SHP77 treated with DMSO at 0.1 percent for 48 hours (cell line): ENCODE data around the gene RFT1.

ENCODE experiments used
- DNase-seq: peaks from one replicate; lab custom pipeline; 2025; lab: John Stamatoyannopoulos, UW

Gene RFT1

DNA sequence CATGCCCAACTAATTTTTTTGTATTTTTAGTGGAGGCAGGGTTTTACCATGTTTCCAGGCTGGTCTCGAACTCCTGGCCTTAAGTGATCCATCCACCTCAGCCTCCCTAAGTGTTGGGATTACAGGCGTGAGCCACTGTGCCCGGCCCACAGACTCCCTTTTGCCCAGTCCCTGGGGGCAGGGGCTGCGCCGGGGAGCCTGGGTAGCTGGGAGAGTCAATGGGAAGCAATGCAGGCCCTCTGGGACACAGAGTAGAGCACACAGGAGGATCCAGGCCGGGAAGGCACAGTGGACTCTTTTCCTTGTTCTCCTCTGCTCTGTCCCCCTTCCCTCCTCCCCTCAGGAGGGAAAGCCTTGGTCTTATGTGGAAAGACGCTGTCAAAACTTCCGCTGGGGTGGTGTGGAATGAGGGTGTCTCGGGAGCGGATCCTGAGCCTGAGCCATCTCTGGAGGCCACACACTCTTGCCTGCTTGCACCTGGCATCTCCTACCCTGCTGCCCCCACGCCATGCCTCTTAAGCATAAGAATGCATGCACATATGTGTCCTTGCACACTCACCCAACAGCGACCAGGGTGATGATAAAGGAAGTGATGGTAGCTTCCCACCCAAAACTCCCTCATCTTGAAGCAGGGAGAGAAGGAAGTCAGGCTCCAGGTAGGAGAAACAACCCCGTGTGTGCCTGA, 18.9 kb upstream of the RFT1 start:
- no peak for DNase-seq

DNA sequence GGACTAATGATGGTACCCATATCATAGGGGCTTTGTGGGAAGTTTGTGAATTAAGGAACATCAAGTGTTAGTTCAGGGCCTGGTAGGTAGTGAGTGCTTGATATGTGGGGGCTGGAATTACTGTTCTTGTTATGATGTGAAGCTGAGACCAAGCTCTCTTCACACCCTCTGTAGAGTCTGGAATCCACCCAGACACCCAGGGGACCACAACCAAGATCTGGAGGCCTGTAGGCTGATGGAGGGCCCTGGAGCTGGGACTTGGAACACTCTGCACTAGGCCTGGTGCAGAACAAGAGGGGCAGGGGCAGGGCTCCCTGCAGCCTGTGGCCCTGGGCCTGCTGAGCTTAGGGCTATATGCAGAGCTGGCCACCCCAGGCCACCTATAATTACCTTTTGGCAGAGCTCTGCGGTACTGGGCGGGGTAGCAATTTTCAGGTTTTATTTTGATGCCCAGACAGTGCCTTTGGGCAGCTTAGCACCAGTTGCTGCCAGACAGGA, 17.7 kb upstream of the RFT1 start:
- DNase-seq = no peak

DNA sequence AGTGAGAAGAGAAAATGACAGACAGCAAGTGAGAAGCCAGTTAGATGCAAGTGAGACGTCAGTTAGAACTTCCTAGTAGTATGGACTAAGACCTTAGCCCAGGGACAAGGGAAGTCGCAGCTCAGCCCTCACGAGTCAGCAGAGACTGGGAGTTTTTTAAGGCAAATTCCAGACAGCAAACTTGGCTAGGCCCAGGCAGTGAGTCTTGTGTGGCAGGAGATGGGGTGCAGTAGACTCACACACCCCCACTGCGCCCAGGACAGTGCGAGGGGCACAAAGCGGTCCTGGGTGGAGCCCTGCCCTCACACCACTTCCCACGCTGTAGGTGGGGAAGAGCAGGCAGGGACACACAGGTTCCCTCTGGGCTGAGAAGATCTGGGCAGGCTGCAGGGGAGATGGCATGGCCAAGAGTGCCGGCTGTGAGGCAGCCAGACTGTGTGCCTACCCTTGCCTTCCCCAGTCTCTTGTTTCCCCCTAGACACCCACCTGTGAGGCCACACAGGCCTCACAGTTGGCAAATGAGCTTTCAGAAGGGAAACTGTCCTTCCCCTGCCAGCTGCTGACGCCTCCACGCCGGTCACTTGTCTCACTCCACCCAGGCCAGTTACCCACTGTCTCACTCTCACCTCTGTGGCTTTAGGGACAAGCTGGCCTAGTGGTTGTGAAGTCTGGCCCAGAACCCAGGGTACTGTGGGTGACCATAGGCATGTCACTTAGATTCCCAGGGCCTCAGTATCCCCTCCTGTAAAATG, 17.1 kb upstream of the RFT1 start:
- no peak for DNase-seq

DNA sequence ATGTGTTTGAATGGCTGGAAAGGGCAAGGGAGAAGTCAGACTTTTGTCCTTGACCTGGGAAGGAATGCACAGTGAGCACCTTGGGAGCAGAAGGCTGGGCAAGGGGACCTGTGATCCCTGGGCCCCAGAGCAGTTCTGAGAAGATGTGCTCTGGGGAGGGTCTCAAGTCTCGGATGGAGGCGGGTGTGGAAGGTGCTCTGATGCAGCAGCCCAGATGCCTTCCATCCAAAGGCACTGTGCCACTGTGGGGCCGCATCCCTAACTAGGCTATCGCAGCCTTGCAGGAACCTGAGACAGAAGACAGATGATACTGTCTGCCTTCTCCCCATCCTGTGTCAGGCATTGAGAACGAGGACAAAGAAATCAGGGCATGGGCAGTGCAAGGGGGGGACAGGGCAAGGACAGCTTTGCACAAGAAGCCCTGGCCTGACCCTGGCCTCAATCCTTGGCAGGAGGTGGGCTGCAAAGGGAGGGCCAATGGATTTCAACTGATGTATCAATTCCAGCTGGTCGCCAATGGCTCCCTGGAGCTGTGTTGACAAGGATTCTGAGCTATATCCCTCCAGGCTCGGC, 16.2 kb upstream of the RFT1 start:
- DNase-seq = no peak

GRCh38 chr3:53145713-53146080, 15.5 kb upstream of the RFT1 start:
- no peak for DNase-seq

DNA sequence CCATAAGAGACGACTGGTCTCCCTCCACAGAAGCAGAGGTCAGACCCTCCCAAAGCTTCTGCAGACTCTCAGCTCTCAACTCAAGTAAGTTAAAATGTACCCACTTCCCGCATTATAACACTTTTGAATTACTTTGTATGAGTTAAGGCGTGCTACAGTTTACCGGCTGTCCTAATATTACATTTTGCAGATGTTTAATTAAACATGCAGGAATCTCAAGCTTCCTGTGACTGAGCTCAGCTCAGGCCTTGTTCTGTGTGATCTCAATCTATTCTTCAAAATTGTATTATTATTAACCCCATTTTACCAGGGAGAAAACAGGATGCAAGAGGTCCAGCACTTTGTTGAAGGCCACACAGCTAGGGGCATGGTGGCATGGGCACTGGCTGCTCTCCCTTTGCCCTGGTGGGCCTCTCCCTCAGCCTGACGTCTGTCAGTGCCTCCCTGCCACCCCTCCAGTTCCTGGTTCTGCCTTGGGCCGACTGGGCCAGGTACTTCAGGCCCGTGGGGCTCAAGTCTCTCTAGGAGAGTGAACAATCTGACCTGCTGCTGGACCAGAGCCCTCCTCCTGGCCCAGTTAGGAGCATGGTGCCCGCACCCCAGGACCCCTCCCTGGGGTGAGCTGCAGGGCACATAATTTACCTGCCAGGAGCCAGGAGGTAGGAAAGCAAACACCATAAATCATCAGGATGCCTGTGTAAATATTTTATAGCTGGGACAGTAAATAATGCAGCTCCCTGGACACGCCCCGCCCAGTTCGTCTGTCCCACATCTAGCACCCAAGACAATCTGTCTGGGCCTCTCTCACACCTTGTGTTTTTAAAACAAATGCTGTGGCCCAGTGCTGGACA, 14.9 kb upstream of the RFT1 start:
- DNase-seq = no peak

GRCh38 chr3:53144446-53144845, 14.2 kb upstream of the RFT1 start:
- DNase-seq = no peak

DNA sequence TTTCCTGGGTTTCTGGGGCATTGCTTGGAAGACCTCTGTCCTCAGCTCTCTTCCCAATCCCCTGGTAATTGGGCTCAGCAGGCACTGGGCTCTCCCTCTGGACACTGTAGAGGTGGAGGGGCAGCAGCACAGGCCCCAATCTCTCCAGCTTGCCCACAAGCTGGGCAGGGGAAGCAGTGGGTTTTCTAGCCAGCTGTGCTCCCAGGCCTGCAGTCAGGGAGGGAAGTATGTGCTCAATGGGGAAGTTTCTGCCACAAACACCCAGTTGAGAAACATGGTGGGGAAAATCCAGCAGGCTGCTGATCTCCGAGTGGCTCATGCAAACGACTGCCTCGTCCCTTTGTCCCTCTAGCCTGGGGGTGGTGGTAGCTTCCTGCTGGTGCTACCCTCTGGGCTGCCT, 12.8 kb upstream of the RFT1 start:
- no peak for DNase-seq

- DNase-seq = no peak
Observed at GRCh38 chr3:53140847-53141845, 10.9 kb upstream of the RFT1 start.

GRCh38 chr3:53139906-53140846, 9.9 kb upstream of the RFT1 start:
- DNase-seq = no peak

- no peak for DNase-seq
Observed at GRCh38 chr3:53137835-53138446, 7.7 kb upstream of the RFT1 start.

GRCh38 chr3:53137221-53137620, 7.0 kb upstream of the RFT1 start:
- DNase-seq = no peak

DNA sequence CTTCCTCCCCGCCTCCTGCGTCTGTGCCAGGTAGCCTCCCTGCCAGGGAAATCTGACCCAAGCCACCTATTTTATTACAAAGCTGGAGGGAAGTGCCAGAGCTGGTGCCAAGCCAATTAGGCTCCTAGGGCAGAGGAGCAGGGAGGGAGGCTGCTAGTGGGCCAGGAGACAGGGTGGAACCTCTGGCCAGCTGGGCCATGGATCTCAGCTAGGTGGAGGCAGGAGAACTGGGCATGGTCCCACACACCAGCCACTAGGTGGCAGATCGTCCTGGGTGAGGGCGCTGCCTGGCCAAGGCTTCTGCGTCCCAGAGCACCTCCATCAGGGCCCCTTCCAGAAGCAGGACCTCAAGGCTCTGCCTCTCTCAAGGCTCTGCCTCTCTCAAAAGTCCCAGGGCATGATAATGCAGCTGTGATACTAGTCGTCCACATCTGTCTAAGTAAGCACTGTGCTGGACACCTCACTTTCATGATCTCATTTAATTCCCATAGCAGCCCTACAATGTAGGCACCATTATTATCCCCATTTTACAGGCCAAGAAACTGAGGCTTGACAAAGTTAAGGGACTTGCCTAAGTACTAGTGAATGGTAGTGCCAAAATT, 4.5 kb upstream of the RFT1 start:
- DNase-seq = no peak

DNA sequence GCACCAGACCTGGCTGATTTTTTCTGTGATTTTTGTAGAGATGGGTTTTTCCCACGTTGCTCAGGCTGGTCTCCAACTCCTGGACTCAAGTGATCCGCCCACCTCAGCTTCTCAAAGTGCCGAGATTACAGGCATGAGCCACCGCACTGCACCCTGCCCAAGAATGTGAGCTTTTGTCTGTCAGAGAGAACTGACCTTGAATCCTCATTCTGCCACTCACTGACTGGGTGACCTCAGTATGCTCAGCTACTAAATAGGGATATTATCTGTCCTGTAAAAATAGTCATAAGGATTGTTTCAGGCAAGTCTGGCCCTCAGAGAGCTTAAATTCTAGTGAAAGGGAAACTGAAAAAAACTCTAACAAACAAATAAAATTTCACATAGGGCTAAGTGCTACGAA, 2.1 kb upstream of the RFT1 start:
- no peak for DNase-seq

- no peak for DNase-seq
Observed at GRCh38 chr3:53131096-53131495, 861 bp upstream of the RFT1 start.

DNA sequence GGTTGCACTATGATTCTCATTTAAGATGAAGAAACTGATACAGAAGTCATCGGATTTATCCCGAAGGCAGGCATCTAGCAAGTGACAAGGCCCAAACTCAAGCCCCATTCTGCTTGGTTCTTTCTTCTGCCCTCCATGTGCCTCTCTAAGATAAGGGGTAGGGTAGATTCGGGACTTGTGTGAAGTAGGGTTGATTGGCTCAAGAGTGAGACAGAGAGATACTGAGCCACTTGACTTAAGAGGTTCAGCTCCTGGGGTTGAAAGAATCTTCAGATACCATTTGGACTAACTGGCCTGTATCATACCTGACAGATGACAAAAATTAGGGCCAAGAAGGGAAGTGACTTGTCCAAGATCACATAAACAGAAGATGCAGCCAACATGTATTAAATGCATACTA, 891 bp downstream of the RFT1 start:
- no peak for DNase-seq

GRCh38 chr3:53126601-53127000, 3.6 kb downstream of the RFT1 start:
- no peak for DNase-seq

GRCh38 chr3:53123953-53124352, 6.3 kb downstream of the RFT1 start:
- no peak for DNase-seq

DNA sequence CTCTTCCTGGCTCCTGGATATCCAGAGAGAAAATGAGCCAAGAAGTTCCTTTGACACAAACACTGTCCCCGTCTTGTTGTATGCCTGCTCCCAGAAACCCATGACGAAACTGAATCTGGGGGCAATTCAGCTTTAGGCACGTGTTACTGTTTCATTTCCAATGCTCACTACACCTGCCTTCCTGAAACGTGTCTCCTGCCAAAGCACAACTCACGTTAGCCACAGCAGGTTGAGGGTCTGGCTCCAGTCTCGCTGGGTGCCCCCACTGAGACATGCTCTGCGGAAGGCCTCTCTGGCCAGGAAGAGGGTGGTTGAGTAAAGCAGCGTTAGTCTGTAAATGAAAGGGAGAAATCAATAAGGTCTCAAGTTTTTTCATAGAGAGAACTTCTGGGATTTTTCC, 6.7 kb downstream of the RFT1 start:
- no peak for DNase-seq
